Liver (tissue), 9 donors: ENCODE results near the gene DMC1. TPM values are rescaled to one million over a fixed set of nuclear protein-coding genes. Genes with fewer than 3 reads are reported as not detected.

Experiments
- DNase-seq: peaks from one replicate; pipeline ENCODE4 v3.0.0-alpha.2; 2017; ENCODE audit warnings: low spot score
- H3K27ac ChIP-seq, 2 donors: one replicate each; pipeline ENCODE4 v1.7.0; 2013; ENCODE audit warnings: inconsistent platforms in 2 of 2, low read length in 2 of 2, control low read depth in 1 of 2, low read depth in 1 of 2, mild to moderate bottlenecking in 1 of 2
- H3K27me3 ChIP-seq, 4 donors: one replicate each; pipeline versions ENCODE4 v1.6.1 to v1.7.0; 2013; ENCODE audit warnings: low read length in 3 of 4, inconsistent platforms in 1 of 4, mild to moderate bottlenecking in 1 of 4, moderate library complexity in 1 of 4; ENCODE audit not compliant: control insufficient read depth in 4 of 4, insufficient read depth in 4 of 4
- H3K36me3 ChIP-seq, 4 donors: one replicate each; pipeline versions ENCODE4 v1.6.1 to v1.7.0; 2013; ENCODE audit warnings: low read length in 3 of 4, mild to moderate bottlenecking in 3 of 4, low read depth in 1 of 4, moderate library complexity in 1 of 4; ENCODE audit not compliant: control insufficient read depth in 4 of 4, insufficient read depth in 3 of 4
- H3K4me1 ChIP-seq, 4 donors: one replicate each; pipeline versions ENCODE4 v1.6.1 to v1.7.0; 2013; ENCODE audit warnings: low read length in 3 of 4, mild to moderate bottlenecking in 3 of 4, moderate library complexity in 1 of 4; ENCODE audit not compliant: control insufficient read depth in 4 of 4, insufficient read depth in 4 of 4
- H3K4me3 ChIP-seq, 3 donors: one replicate each; pipeline versions ENCODE4 v1.6.1 to v1.7.0; 2013; ENCODE audit warnings: low read length in 3 of 3, control low read depth in 1 of 3, low read depth in 1 of 3, mild to moderate bottlenecking in 1 of 3
- H3K9ac ChIP-seq, 2 donors: one replicate each; pipeline ENCODE4 v1.7.0; 2013; ENCODE audit warnings: low read length in 2 of 2, mild to moderate bottlenecking in 2 of 2, moderate library complexity in 2 of 2, control low read depth in 1 of 2, low read depth in 1 of 2
- H3K9me3 ChIP-seq, 4 donors: one replicate each; pipeline versions ENCODE4 v1.6.1 to v1.7.0; 2013; ENCODE audit warnings: low read length in 3 of 4; ENCODE audit not compliant: control insufficient read depth in 4 of 4
- ATF3 ChIP-seq: IDR thresholded peaks from 2 replicates; pipeline ENCODE4 v1.6.1; 2016; ENCODE audit warnings: antibody characterized with exemption
- CTCF ChIP-seq: fragments of 150-350 bp; IDR thresholded peaks from 2 replicates; pipeline ENCODE4 v1.5.1; 2017; ENCODE audit warnings: improper control_type of control experiment, low read depth, low read length; ENCODE audit not compliant: missing input control
- EGR1 ChIP-seq, 2 donors: IDR thresholded peaks; 2 replicates each; pipeline ENCODE4 v1.6.1; 2016 to 2018; ENCODE audit warnings: antibody characterized with exemption in 2 of 2, low read depth in 2 of 2
- FOXA1 ChIP-seq: IDR thresholded peaks from 2 replicates; pipeline ENCODE4 v1.6.1; 2016; ENCODE audit warnings: antibody characterized with exemption
- FOXA2 ChIP-seq: IDR thresholded peaks from 2 replicates; pipeline ENCODE4 v1.6.1; 2016; ENCODE audit warnings: antibody characterized with exemption
- GABPA ChIP-seq, 2 donors: IDR thresholded peaks in 1 of 2; conservative IDR thresholded peaks in 1 of 2; 2 replicates each; pipeline ENCODE4 v1.6.1; 2016; ENCODE audit warnings: antibody characterized with exemption in 2 of 2, mild to moderate bottlenecking in 1 of 2, moderate library complexity in 1 of 2
- HNF4A ChIP-seq, 2 donors: conservative IDR thresholded peaks; 2 replicates each; pipeline ENCODE4 v1.6.1; 2016; ENCODE audit warnings: antibody characterized with exemption in 2 of 2, mild to moderate bottlenecking in 2 of 2
- HNF4G ChIP-seq: IDR thresholded peaks from 2 replicates; pipeline ENCODE4 v1.6.1; 2016; ENCODE audit warnings: antibody characterized with exemption
- JUND ChIP-seq, 2 donors: IDR thresholded peaks; 2 replicates each; pipeline ENCODE4 v1.6.1; 2016; ENCODE audit warnings: antibody characterized with exemption in 2 of 2
- MAX ChIP-seq: IDR thresholded peaks from 2 replicates; pipeline ENCODE4 v1.6.1; 2016; ENCODE audit warnings: antibody characterized with exemption
- NR2F2 ChIP-seq: IDR thresholded peaks from 2 replicates; pipeline ENCODE4 v1.6.1; 2016; ENCODE audit warnings: antibody characterized with exemption
- RAD21 ChIP-seq, 2 donors: IDR thresholded peaks; 2 replicates each; pipeline ENCODE4 v1.6.1; 2016; ENCODE audit warnings: antibody characterized with exemption in 2 of 2, mild to moderate bottlenecking in 2 of 2
- REST ChIP-seq: IDR thresholded peaks from 2 replicates; pipeline ENCODE4 v1.6.1; 2016; ENCODE audit warnings: antibody characterized with exemption, mild to moderate bottlenecking
- RXRA ChIP-seq, 2 donors: IDR thresholded peaks; 2 replicates each; pipeline ENCODE4 v1.6.1; 2017 to 2018; ENCODE audit warnings: antibody characterized with exemption in 2 of 2, mild to moderate bottlenecking in 1 of 2
- SP1 ChIP-seq: IDR thresholded peaks from 2 replicates; pipeline ENCODE4 v1.6.1; 2018; ENCODE audit warnings: antibody characterized with exemption, mild to moderate bottlenecking
- TAF1 ChIP-seq: conservative IDR thresholded peaks from 2 replicates; pipeline ENCODE4 v1.6.1; 2016; ENCODE audit warnings: antibody characterized with exemption, mild to moderate bottlenecking
- YY1 ChIP-seq: IDR thresholded peaks from 2 replicates; pipeline ENCODE4 v1.6.1; 2016; ENCODE audit warnings: antibody characterized with exemption, mild to moderate bottlenecking
- ZBTB33 ChIP-seq: IDR thresholded peaks from 2 replicates; pipeline ENCODE4 v1.6.1; 2016; ENCODE audit warnings: antibody characterized with exemption
- WGBS: extraction: QIAGEN DNeasy Blood & Tissue Kit; methylation state at CpG from one replicate; pipeline ENCODE4 v1.1.7; 2013; 5-methylcytosine and 5-hydroxymethylcytosine counted together
- polyA plus RNA-seq, 2 donors: library from polyadenylated mRNA; stranded (reverse) in 1 of 2; unstranded in 1 of 2; fragments of 200-250 nt in 1 of 2; fragments of >200 nt in 1 of 2; fragmentation: Nextera tagmentation in 1 of 2; extraction: Ambion mirVana in 1 of 2; gene quantifications; one replicate each; pipeline versions ENCODE4 v1.2.1 to v1.2.3, GENCODE V29; 2013 to 2015
- total RNA-seq, 2 donors: library from RNA; depleted of rRNA; stranded (reverse); fragments of >200 nt; gene quantifications; one replicate each; pipeline ENCODE4 v1.2.3, GENCODE V29; 2014
- donor health status: healthy.
- donor health status: healthy.
- donor health status: healthy.
- donor health status: healthy.
- donor health status: healthy.

Gene DMC1
- total and polyA plus RNA-seq, 4 donors: 0.25 to 6.8 (median 1.1) TPM; not detected in 1

- H3K9ac ChIP-seq: peak overlapping the region; percentile 15 to 41
- H3K27ac ChIP-seq: peak overlapping the region; percentile 81 to 92
- DNase-seq: no peak
- H3K36me3 ChIP-seq: peaks cover 27 to 78% (median 74%) of the 10 kb centered on the region in 4 donors
- no peaks in the 10 kb centered on the region for H3K27me3 ChIP-seq
- no peaks in the 10 kb centered on the region for H3K9me3 ChIP-seq
- TF ChIP-seq HNF4G: no peak
- no peak for TF ChIP-seq RAD21 (IDR thresholded peaks at IDR 0.05)
- no peak for TF ChIP-seq TAF1
- TF ChIP-seq RXRA (IDR thresholded peaks at IDR 0.05): no peak
- TF ChIP-seq FOXA2: no peak
- no peak for TF ChIP-seq EGR1 (IDR thresholded peaks at IDR 0.05; ENCODE audit: low read depth in 2 of 2)
- no peak for TF ChIP-seq HNF4A (conservative IDR thresholded peaks at IDR 0.05)
- TF ChIP-seq ATF3: no peak
- no peak for TF ChIP-seq SP1
- no peak for TF ChIP-seq GABPA (IDR thresholded peaks at IDR 0.05 in 1 of 2, conservative IDR thresholded peaks at IDR 0.05 in 1 of 2)
- no peak for TF ChIP-seq JUND (IDR thresholded peaks at IDR 0.05)
- no peak for TF ChIP-seq NR2F2
- no peak for TF ChIP-seq REST
- TF ChIP-seq YY1: no peak
- TF ChIP-seq CTCF: no peak
- TF ChIP-seq ZBTB33: no peak
- TF ChIP-seq FOXA1: no peak
- no peak for TF ChIP-seq MAX
- H3K4me3 ChIP-seq: no peak overlapping the region
- 47% methylated on average over 2 of the region's 2 CpGs for WGBS
- H3K4me1 ChIP-seq: peaks cover 2 to 5% (median 2%) of the 10 kb centered on the region in 4 donors
These were observed 79.5 kb downstream of the DMC1 start for GRCh38 chr22:38490475-38490874.
